GM19193 (cell line): Measurements from ENCODE around the gene C1orf159.

Source experiments
- POLR2A ChIP-seq: IDR thresholded peaks from 4 replicates; pipeline ENCODE4 v1.6.1; 2011; ENCODE audit not compliant: insufficient read depth, insufficient read length; ENCODE audit errors: extremely low read depth

Gene C1orf159

GRCh38 chr1:1094981-1095380 is 20.9 kb downstream of the C1orf159 start:
- no peak for TF ChIP-seq POLR2A

DNA sequence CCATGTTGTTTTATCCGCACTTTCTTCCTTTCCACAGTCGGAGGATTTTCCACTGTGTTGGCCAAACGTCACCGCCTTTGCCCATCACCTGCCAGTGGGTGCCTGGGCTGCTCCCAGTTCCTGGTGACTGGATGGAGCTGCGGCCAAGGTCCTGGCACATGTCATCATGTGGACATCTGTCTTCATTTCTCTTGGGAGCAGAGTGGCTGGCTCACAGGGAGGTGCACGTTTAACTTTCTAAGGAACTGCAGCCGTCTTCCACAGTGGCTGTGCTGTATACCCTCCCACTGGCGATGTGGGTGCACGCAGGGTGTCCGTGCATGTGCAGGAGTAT is 22.3 kb downstream of the C1orf159 start:
- TF ChIP-seq POLR2A: no peak

DNA sequence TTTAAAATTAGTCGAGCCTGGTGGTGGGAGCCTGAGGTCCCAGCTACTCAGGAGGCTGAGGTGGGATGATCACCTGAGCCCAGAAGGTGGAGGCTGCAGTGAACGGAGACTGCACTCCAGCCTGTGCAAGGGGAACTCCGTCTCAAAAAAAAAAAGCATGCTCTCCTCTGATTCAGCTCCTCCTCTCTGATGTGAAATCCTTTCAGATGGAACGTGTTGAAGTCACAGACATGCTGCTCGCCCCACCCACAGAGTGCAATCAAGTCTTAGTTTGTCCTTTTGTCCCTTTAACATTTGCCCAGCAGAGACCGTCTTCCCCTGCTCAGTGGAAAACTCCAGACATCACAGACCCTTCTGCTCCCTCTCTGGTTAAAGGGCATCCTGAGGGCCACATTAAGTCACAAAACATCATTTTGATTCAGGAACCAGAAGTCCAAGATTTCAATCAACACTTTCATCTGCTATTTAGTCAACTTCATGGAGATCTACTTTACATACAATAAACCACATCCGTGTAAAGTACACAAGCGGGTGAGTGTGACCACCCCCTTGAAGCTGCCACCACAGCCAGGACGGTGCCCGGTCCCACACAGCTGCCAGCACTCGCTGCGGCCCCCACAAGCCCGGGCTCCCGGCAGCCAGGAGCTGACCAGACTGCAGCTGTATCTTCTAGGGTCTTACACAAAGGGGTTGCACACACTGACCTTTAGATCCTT is 22.8 kb downstream of the C1orf159 start:
- TF ChIP-seq POLR2A: no peak

DNA sequence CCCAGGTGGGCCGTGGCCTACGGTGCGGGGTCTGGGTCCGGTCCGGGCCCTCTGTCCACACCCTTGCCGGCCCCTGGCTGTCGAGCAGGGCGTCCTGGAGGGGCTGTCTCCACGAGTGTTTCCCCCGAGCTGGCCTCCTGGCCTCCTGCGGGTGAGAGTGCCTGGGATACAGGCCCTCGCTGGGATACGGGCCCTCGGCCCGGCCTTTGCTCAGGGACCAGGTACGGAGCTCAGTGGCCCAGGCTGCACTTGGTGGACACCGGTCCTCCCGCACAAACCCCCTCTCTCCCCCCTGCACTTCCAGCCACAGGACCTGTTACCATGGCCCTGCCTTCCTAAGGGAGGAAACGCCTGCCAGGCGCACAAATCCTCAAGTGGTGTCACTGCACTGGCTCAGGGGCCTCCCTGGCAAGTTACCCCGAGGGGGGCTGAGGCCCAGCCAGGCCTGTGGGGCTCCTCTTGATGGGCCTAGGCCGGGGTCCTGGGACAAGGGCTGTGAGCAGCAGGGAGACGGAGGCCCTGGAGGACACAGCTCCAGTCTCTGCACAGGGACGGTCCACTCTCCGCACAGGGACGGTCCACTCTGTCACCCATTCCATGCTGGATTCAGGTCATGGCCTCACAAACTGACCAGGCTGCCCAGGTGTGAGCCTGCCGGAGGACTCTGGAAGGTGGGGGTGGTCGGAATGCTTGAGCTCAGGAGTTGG is 23.6 kb downstream of the C1orf159 start:
- TF ChIP-seq POLR2A: no peak

- no peak for TF ChIP-seq POLR2A
Measured at GRCh38 chr1:1091344-1092148, 24.3 kb downstream of the C1orf159 start.

- TF ChIP-seq POLR2A: no peak
Measured at GRCh38 chr1:1090424-1091343, 25.2 kb downstream of the C1orf159 start.

- no peak for TF ChIP-seq POLR2A
Measured at GRCh38 chr1:1089731-1090423, 26.0 kb downstream of the C1orf159 start.

GRCh38 chr1:1088801-1089680 is 26.8 kb downstream of the C1orf159 start:
- no peak for TF ChIP-seq POLR2A

GRCh38 chr1:1088029-1088800 is 27.7 kb downstream of the C1orf159 start:
- TF ChIP-seq POLR2A: no peak

GRCh38 chr1:1087351-1088028 is 28.4 kb downstream of the C1orf159 start:
- TF ChIP-seq POLR2A: no peak

DNA sequence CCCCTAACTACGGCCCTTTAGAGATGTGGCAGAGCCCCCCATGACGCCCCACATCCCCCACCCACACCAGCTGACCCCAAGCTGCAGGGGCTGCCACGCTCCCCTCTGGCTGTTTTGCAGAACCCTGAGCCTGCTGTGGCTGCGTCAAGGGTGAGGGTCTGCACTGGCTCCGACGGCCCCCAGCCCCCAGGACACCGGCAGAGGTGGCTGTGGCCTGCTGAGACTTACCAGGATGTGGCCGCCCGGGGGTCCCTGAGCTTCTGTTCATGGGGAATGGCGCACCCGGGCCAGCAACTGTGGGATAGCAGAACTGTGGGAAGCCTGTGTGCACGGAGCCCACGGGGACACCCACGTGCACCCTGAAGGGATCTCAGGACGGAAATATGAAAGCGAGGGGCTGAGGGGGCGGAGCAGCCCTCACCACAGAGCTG is 29.0 kb downstream of the C1orf159 start:
- no peak for TF ChIP-seq POLR2A
